GM06990 (cell line): ENCODE measurements around the gene PHF19.

ENCODE experiments used
- DNase-seq: peaks from one replicate; pipeline ENCODE4 v3.0.0-alpha.2; 2011; ENCODE audit not compliant: insufficient read length; ENCODE audit errors: extremely low read depth
- H3K27me3 ChIP-seq: replicated peaks from 2 replicates; pipeline ENCODE4 v1.6.0; 2011; ENCODE audit warnings: low read length; ENCODE audit not compliant: control insufficient read depth, insufficient read depth
- H3K36me3 ChIP-seq: 2 replicates; pipeline ENCODE4 v1.5.1; 2011; ENCODE audit warnings: low read length; ENCODE audit not compliant: control insufficient read depth, insufficient read depth
- H3K4me3 ChIP-seq: replicated peaks from 2 replicates; pipeline ENCODE4 v1.5.1; 2011; ENCODE audit warnings: low read depth, mild to moderate bottlenecking, control low read depth, low read length
- CTCF ChIP-seq: IDR thresholded peaks from 2 replicates; pipeline ENCODE4 v1.5.1; 2011; ENCODE audit warnings: low read length, control low read depth, mild to moderate bottlenecking, inconsistent platforms; ENCODE audit not compliant: insufficient read depth, poor library complexity, severe bottlenecking

PHF19 gene

GRCh38 chr9:120922404-120923195, 45.6 kb upstream of the PHF19 start:
- DNase-seq, result no peak
- TF ChIP-seq CTCF, result no peak
- peaks cover 37% of the 10 kb centered on the region for H3K36me3 ChIP-seq
- H3K4me3 ChIP-seq, result peak overlapping the region; percentile 73
- H3K27me3 ChIP-seq, result no peaks in the 10 kb centered on the region

GRCh38 chr9:120921661-120922181, 44.7 kb upstream of the PHF19 start:
- H3K36me3 ChIP-seq, result peaks cover 44% of the 10 kb centered on the region
- DNase-seq, result no peak
- no peak for TF ChIP-seq CTCF
- peak overlapping the region; percentile 73 for H3K4me3 ChIP-seq
- no peaks in the 10 kb centered on the region for H3K27me3 ChIP-seq

GRCh38 chr9:120920806-120921178, 43.8 kb upstream of the PHF19 start:
- TF ChIP-seq CTCF, result no peak
- Histone ChIP-seq H3K36me3 (peaks cover 44% of the 10 kb centered on the region), H3K4me3 (peak overlapping the region; percentile 73), H3K27me3 (no peaks in the 10 kb centered on the region)
- no peak for DNase-seq

- Histone ChIP-seq H3K4me3 (peak overlapping the region; percentile 73), H3K27me3 (no peaks in the 10 kb centered on the region), H3K36me3 (peaks cover 46% of the 10 kb centered on the region)
- DNase-seq, result no peak
- no peak for TF ChIP-seq CTCF
Observed at GRCh38 chr9:120919843-120920805, 43.1 kb upstream of the PHF19 start.

- H3K4me3 ChIP-seq, result peak overlapping the region; percentile 32
Observed at GRCh38 chr9:120918931-120919842, 42.2 kb upstream of the PHF19 start.

More at GRCh38 chr9:120918931-120919842, 42.2 kb upstream of the PHF19 start:
- DNase-seq, result no peak
- TF ChIP-seq CTCF, result no peak
- Histone ChIP-seq H3K27me3 (no peaks in the 10 kb centered on the region), H3K36me3 (peaks cover 52% of the 10 kb centered on the region)
